Hematopoietic multipotent progenitor cell treated with erythropoietin and hydrocortisone succinate and interleukin-3 and kit ligand, for 8 days (in vitro differentiated cells): ENCODE measurements around the gene PSMD3.
"Not testable (repeated sequence)": the region's sequence is repeated elsewhere in the genome, so short reads cannot be mapped to it uniquely, and the experiment has no call there.

Experiments
- DNase-seq: peaks from one replicate; pipeline ENCODE4 v3.0.0-alpha.2; 2015

Gene PSMD3

GRCh38 chr17:40000161-40000560, 19.6 kb downstream of the PSMD3 start:
- no peak for DNase-seq

GRCh38 chr17:40001335-40001734, 20.7 kb downstream of the PSMD3 start:
- not testable (repeated sequence) for DNase-seq

- no peak for DNase-seq
Measured at GRCh38 chr17:40004072-40004471, 23.5 kb downstream of the PSMD3 start.

- DNase-seq, result no peak
Measured at GRCh38 chr17:40004712-40005111, 24.1 kb downstream of the PSMD3 start.

- DNase-seq, result no peak
Measured at GRCh38 chr17:40005520-40005919, 24.9 kb downstream of the PSMD3 start.

GRCh38 chr17:40010946-40011500, 30.4 kb downstream of the PSMD3 start:
- DNase-seq, result not testable (repeated sequence)

- DNase-seq, result not testable (repeated sequence)
Measured at GRCh38 chr17:40012017-40012647, 31.5 kb downstream of the PSMD3 start.

GRCh38 chr17:40014375-40014980, 33.9 kb downstream of the PSMD3 start:
- DNase-seq, result no peak

GRCh38 chr17:40015005-40015997, 34.7 kb downstream of the PSMD3 start, which contains the start of gene CSF3:
CSF3 (plus strand) TSS chr17:40015440; CDS start chr17:40015475, 35 bp downstream.
- no peak for DNase-seq

- DNase-seq, result no peak
Measured at GRCh38 chr17:40015998-40016985, 35.7 kb downstream of the PSMD3 start.

GRCh38 chr17:40017422-40018080, 36.9 kb downstream of the PSMD3 start:
- no peak for DNase-seq

GRCh38 chr17:40018211-40019121, 37.9 kb downstream of the PSMD3 start:
- DNase-seq, result no peak

GRCh38 chr17:40019140-40019991, 38.8 kb downstream of the PSMD3 start:
- no peak for DNase-seq

GRCh38 chr17:40020146-40020545, 39.5 kb downstream of the PSMD3 start:
- DNase-seq, result no peak

- no peak for DNase-seq
Measured at GRCh38 chr17:40021451-40021971, 40.9 kb downstream of the PSMD3 start.

- no peak for DNase-seq
Measured at GRCh38 chr17:40022497-40022896, 41.9 kb downstream of the PSMD3 start.

GRCh38 chr17:40022961-40023541, 42.4 kb downstream of the PSMD3 start:
- no peak for DNase-seq

GRCh38 chr17:40023590-40024292, 43.1 kb downstream of the PSMD3 start:
- no peak for DNase-seq
